Upper lobe of left lung (tissue), 4 donors: ENCODE data around the gene IFNK.

ENCODE experiments used
- CTCF ChIP-seq, 6 experiments: fragments of 450-650 bp in 4 of 6; fragments of 200-600 bp in 2 of 6; sonication (generic) in 2 of 6; IDR thresholded peaks; one replicate each; pipeline ENCODE4 v1.5.1; 2016 to 2019; ENCODE audit warnings: antibody characterized with exemption in 6 of 6
- POLR2A ChIP-seq, 4 donors: fragments of 450-650 bp; IDR thresholded peaks; one replicate each; pipeline ENCODE4 v1.5.1; 2016 to 2017; ENCODE audit warnings: antibody characterized with exemption in 4 of 4, mild to moderate bottlenecking in 2 of 4
- POLR2AphosphoS5 ChIP-seq, 2 donors: sonication (generic); formaldehyde crosslinking; IDR thresholded peaks; one replicate each; pipeline ENCODE4 v1.5.1; 2017; ENCODE audit warnings: antibody characterized with exemption in 2 of 2

GRCh38 chr9:27518809-27519208, 5.3 kb upstream of the IFNK start:
- TF ChIP-seq CTCF (IDR thresholded peaks at IDR 0.05) (no peak), POLR2A (IDR thresholded peaks at IDR 0.05) (no peak), POLR2AphosphoS5 (IDR thresholded peaks at IDR 0.05) (no peak)
